ENCODE results near the gene CUL1.
A peak's percentile ranks its signal among the peaks of the same experiment; 100 is the strongest.

DNA sequence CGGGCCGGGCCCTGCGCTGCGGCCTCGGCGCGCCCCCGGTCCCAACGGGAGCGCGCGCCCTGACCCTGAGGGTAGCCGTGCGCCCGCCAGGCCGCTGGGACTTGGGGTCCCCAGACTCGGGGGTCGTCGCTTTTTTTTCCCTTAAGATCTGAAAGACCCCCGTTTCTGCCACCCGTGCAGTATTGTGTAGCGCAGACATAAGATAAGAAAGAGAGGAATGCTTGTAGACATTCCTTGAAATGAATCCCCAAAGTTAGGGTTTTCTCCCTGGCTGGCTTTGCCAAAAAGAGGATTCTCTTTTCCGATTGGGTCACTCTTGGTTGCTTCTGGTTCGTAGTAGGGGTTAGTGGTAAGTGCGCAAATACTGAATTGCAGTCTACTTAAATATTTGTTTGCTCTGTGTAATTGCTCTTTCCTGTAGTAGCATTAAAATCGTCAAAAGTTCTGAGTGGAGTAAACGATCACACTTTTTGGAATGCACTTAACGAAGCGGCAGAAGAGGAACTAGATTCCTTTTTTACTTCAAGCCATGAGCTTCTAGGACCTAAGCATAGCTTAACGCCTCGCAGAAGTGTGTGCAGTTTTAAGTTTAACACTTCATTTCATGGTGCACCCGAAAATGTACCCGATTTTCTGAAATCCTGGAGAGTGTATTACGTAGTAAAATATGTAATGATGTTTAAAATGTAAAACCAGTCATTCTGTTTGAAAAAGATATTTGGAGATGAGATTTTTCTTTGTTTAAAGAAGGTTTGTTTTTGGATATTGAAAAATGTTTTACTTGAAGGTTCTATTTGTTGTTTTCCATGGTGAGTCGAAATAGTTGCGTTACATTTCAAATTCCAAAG lies 1.3 kb downstream of the CUL1 start:
- TF ChIP-seq CTCF (IDR thresholded peaks at IDR 0.05) (peak in 1 of 4 experiments; percentile 1), POLR2A (IDR thresholded peaks at IDR 0.05) (no peak)

Data from uterus (tissue), 2 donors.